ENCODE results near the gene TCEA2. TPM values are rescaled to one million over a fixed set of nuclear protein-coding genes. Genes with fewer than 3 reads are reported as not detected.

TCEA2 gene
- total RNA-seq, 2 donors from 2014 or later = 39.5 to 41.3 TPM

DNA sequence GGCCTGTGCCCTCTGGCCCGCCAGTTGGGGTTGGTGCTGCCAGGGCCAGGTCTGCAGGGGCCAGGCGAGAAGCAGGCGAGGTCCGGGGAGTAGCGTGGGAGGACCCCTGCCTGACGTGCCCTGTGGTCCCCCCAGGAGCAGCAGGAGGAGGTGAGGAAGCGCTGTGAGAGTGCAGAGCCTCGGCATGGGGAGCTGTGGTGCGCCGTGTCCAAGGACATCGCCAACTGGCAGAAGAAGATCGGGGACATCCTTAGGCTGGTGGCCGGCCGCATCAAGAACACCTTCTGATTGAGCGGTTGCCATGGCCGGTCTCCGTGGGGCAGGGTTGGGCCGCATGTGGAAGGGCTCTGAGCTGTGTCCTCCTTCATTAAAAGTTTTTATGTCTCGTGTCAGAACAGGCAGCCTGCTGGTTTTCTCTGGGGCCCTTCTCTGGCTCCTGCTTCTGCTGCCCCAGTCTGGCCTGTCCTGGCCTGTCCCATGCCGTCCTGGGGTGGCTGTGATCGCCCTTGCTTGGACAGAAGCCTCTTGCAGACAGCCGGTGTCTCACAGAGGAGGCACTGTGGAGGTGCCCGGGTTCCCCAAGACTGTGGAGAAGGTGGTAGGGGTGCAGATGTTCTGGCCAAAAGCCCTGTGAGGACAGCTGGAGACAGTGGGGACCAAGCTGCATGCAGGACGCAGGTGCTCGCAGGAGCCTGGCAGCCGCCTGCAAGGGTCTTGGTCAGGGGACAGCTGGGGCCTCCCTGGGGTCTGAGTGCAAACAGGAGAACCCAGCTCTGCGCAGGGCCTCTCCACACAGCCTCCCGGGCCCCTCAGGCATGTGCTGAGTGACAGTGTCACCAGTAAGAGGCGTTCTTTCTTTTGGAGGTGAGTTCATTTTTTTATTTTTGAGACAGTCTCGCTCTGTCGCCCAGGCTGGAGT, 30.0 kb upstream of the TCEA2 start:
- no peak for DNase-seq (ENCODE audit: low spot score)

DNA sequence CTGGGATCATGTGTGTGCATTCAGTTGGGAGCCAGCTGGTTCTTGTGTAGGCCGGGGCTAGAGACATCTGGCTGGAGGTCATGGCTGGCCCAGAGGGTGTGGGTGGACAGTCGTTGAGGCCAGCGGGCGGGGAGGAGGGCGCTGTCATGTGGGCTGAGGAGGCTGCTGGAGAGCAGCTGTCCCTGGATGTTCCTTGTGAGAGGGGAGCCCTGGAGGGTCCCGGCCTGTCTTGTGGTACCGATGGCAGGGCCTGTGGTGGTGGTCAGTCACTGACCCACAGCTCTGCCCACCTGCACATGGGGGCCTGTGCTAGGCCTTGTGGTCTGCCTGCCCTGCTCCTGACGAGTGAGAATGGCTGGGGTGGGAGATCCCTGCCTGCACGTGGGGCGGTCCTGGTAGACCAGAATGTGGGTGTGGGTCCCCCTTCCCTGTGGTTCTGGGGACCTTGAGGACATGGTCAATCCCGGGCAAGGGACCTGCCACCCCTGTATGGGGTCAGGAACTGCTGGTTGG, 29.0 kb upstream of the TCEA2 start:
- no peak for DNase-seq (ENCODE audit: low spot score)
- intact Hi-C loops (cut with DNase I) = loop anchor here in 1 of 2 donors (10.0 kb wide), 1 partner anchor 81 kb away; no protein-coding TSS in a partner anchor

More for the DNA sequence above, 30.0 kb upstream of the TCEA2 start:
- intact Hi-C loops (cut with DNase I) = loop anchor here in 1 of 2 donors (1.0 to 10.0 kb wide), 2 partner anchors 24 to 82 kb away; no protein-coding TSS in a partner anchor

DNA sequence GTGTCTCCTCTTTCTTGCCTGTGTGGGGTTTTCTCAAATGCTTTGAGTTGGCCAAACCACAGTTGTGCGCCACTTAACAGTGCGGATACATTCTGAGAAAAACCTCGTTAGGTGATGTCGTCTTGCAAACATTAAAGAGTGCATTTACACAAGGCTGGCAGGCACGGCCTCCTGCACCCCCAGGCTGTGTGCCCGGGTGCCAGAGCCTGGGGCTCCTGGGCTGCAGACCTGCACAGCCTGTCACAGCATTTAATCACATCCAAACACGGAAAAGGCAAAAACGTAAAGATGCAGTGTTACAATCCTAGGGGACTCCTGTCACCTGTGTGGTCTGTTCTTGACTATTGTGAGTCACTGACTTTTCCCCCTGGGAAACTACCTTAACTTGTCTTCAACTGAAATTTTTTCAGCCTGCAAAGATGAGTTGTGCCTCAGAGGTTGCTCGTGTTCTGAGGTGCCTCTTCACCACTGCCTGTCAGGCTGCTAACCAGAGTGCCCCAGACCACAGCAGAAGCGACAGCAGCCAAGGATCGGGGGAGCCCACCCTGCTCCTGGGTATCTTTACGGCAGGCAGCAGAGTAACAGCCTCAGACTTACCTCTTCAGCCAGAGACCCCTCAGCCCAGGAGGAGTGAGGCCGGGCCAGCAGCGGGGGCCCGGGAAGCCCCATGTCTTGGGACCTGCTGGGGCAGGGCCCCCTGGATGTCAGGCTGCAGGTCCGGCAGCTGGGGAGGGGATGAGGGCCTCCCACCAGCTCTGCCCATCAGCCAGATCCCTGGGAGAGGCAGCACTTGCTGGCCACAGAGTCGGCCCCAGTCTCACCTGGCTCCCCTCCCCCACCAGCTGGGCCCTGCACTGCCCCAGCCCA, 27.7 kb upstream of the TCEA2 start:
- intact Hi-C loops (cut with DNase I) = loop anchor here (5.0 to 10.0 kb wide), 2 partner anchors 80 to 87 kb away; no protein-coding TSS in a partner anchor
- no peak for DNase-seq (ENCODE audit: low spot score)

DNA sequence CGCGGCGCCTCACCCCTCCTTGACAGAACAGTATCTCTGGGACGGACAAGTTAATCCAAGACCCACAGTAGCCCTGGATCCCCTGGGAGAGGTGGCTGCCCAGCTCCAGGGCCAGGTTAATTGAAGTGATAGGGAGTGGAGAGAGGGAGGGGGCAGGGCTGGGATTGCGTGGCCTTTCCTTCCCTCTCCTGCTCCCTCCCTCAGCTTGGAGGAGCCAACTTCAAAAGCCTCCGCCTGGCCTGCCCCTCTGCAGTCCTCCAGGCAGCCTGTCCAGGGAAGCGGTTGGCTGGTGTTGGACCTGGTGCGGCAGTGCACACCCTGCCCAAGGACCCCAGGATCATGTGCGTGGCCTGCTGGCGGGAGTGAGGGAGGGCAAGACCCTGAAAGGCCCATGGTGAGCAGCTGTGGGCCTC, 27.1 kb upstream of the TCEA2 start, which contains the start of gene C20orf204:
Gene C20orf204 (plus strand): TSS at position 250 of the 413 bp plus-strand sequence. CDS start 142 bp downstream, at position 392.
- intact Hi-C loops (cut with DNase I) = loop anchor here (5.0 to 10.0 kb wide), 2 partner anchors 79 to 86 kb away; no protein-coding TSS in a partner anchor
- DNase-seq (ENCODE audit: low spot score) = no peak

DNA sequence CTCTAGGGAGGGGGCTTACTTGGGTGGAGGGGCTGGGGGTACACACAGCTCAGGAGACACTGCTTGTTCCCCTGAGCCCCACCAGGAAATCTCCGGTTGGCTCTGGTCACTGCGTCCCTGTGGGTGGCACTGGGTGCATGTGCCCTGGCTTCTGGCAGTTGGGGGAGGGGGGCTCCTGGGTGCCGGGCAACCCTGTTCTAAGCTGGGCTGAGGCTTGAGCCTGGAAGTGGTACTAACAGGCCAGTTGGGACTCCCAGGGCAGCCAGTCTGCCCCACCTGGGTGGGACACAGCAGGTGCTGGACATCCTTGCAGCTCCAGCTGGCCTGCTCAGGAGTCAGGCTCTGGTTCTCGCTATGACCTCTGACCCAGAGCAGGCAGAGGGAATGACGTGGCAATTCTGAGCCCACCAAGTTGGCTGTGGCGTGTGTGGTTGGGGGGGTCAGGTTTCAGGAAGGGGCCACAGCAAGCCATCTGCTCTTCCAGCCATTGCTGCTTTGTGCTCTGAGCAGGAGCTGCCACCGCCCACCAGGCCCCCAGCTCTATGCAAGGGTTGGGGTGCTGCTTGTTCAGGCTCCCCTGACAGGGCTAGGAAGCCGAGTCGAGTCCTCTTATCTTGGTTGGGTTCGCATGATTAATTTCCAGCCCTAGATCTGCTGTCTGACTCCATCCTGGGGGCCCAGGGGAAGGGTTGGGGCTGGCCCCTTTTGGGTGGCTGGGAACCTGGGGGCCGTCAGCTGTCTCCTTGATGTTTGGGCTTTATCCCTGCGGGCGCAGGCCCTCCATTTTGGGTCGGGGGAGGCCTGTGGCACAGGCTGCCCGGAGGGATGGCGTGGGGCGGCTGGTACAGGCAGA, 26.4 kb upstream of the TCEA2 start:
- intact Hi-C loops (cut with DNase I) = loop anchor here (5.0 to 10.0 kb wide), 2 partner anchors 78 to 86 kb away; no protein-coding TSS in a partner anchor

DNA sequence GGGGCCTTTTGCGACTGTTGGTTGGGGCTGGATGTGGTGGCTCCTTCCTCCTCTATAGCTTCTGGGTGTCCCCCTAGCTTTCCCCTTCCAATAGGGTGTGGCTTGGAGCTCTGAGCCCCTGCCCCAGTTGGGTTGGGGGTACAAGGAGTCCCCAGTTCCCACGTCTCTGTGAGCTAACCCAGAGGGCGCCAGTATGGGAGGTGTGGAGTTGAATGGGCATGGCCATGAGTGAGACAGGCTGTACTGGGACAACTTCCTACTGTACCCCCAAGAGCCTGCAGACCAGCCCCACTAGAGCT, 25.9 kb upstream of the TCEA2 start:
- no peak for DNase-seq (ENCODE audit: low spot score)
- intact Hi-C loops (cut with DNase I) = loop anchor here (5.0 to 10.0 kb wide), 2 partner anchors 78 to 85 kb away; no protein-coding TSS in a partner anchor

More for the DNA sequence above, 26.4 kb upstream of the TCEA2 start:
- no peak for DNase-seq (ENCODE audit: low spot score)

DNA sequence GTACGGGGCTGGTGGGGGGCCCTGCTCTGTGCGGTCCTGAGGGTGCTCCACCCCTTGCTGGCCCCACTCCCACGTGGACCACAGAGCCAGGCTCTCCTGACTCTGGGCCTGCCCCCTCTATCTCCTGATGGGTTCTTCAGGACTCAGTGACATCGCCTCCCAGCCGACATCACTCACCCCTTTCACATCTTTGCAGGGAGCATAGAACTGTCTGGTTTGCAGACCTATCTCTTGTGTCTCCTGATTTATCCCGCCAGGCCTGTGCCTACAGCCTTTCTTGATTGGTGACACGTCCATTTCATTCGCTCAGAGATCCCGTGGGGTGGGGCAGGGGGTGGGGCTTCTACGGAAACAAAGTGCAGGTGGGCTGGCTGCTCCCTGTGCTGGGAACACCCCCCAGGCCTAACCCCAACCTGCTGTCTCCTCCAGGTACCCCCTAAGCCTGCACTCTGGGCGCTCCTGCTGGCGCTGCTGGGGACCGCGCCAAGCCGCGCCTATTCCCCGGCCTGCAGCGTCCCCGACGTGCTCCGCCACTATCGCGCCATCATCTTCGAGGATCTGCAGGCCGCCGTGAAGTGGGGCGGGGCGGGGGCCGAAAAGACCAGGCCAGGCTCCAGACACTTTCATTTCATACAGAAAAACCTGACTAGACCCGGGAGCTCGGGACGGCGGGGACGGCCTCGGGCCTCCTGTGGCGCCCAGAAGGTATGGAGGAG, 25.3 kb upstream of the TCEA2 start:
- DNase-seq (ENCODE audit: low spot score) = no peak
- intact Hi-C loops (cut with DNase I) = loop anchor here (5.0 to 10.0 kb wide), 2 partner anchors 77 to 85 kb away; no protein-coding TSS in a partner anchor

DNA sequence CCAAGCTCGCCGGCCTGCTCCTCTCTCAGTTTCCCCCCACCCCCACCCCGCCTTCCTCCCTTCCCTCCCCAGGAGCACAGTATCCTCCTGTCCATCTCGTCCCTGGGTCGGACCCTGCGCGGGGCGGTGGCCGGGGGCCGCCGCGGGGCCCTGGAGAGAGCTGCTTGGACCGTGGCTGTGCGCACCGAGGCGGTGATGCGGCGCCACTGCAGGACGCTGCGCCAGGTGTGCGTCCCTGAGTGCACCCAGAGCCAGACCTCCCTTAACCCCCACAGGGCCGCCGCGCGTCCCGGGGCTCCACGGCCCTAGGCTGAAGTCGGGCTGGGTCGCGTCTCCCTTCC, 24.8 kb upstream of the TCEA2 start:
- intact Hi-C loops (cut with DNase I) = loop anchor here (5.0 to 10.0 kb wide), 2 partner anchors 77 to 84 kb away; no protein-coding TSS in a partner anchor
- no peak for DNase-seq (ENCODE audit: low spot score)

DNA sequence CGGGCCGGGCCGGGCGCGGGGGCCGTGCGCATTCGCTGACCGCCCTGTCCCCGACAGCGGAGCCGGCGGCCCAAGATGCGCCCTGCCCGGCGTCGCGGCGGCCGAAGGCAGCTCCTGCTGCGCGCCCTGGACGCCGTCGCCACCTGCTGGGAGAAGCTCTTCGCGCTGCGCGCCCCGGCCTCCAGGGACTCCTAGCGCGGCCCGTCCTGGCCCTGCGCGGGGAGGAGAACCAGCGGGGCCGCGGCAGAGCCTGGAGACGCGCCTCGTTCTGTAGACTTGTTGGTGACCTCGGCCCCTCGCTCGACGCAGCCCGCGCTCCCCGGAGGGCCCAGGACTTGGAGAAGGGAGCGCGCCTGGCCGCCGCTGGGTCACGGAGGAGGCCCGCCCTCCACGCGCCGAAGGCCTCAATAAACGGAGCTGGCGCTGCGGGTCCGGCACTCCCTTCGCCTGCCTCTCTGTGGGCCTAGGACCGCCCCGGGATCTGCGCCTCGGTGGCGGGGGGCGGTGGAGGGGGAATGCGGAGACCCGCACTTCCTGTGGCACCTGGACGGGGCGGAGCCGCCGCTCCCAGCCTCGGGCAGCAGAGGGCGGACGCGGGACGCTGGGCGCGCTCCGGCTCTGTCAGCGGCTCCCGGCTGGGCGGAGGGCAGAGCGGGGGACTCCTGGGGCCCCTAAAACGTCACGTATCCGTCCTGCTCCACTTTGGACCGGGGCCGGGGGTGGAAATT, 24.3 kb upstream of the TCEA2 start:
- intact Hi-C loops (cut with DNase I) = loop anchor here (5.0 to 10.0 kb wide), 2 partner anchors 76 to 84 kb away; no protein-coding TSS in a partner anchor
- DNase-seq (ENCODE audit: low spot score) = peak; percentile 91

DNA sequence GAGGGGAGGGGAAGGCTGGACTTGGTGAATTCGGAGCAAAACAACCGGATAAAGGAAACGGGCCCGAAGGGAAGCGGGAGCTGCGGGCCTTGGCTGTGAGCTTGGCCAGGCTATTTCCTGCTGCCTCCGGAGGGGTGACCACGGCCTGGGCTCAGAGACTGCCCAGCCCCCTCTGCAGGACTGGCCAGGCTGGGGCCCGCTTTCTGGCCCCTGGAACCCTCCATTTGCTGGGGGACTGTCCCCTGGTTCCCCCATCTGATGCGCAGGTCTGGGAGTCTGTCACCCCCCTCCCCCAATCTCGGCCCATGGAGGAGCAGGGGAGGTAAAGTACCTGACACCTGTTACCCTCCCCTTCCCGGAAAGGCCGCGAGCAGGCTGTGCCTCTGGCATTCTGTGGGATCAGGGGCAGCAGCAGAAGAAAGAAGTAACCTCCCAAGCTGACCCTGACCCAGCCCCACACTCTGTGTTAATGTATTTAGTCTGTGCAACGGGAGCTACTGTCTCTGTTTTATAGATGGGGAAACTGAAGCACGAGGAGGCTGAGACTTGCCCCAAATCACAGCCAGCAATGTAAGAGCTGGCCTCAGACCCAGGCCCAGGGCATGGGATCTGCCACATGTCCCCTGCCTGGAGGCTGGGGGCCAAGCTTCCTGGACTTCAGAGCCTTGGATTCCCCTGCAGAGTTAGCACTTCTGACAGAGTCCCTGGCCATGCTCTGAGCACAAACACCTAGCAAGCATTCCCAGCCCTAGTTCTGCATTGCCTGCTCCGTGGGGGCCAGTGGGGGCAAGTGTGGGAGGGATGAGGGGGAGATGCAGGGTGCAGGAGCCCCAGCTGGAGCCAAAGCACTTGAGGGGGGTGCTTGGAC, 23.5 kb upstream of the TCEA2 start:
- no peak for DNase-seq (ENCODE audit: low spot score)
- intact Hi-C loops (cut with DNase I) = loop anchor here (5.0 to 10.0 kb wide), 4 partner anchors 75 to 1632 kb away; partner anchors contain the start of gene CABLES2 (in 1 of the 2)

DNA sequence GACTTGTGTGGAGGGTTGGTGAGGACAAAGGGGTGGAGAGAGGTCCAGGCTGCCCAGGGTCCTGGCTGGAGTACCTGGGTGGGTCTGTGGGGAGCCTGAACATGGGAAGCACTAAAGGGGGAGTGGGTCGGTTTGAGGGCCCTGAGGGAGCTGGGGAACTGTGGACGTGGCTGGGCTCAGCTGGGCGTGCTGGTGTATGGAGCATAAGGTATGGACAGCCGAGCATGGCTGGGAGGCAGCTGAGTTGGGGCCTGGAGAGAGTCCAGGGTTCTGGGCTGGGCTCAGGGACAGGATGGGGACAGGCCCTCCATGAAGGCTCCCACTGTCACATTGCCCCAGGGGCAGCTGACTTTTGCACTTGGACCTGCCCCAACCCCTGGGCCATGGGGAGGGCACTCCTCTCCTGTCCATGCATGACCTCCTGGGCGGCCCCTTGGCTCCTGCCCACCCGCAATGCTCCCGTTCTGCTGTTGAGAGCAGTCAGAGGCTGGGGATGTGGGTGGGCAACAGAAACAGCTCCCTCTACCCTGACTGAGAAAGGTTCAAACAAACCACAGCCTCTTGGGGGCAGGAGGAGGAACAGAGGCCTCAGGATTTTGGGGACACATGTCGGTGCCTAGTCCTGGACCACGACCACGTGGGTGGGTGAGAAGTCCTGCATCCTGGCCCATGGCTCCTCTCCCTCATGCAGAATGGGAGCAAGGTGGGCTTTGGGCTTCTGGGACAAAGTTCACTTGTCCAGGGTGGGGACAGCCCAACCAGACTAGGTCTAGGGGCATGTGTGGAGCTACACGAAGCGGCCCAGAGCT, 22.6 kb upstream of the TCEA2 start:
- intact Hi-C loops (cut with DNase I) = loop anchor here in 1 of 2 donors (5.0 kb wide), 2 partner anchors 453 to 1633 kb away; partner anchors contain the start of gene CABLES2
- no peak for DNase-seq (ENCODE audit: low spot score)

DNA sequence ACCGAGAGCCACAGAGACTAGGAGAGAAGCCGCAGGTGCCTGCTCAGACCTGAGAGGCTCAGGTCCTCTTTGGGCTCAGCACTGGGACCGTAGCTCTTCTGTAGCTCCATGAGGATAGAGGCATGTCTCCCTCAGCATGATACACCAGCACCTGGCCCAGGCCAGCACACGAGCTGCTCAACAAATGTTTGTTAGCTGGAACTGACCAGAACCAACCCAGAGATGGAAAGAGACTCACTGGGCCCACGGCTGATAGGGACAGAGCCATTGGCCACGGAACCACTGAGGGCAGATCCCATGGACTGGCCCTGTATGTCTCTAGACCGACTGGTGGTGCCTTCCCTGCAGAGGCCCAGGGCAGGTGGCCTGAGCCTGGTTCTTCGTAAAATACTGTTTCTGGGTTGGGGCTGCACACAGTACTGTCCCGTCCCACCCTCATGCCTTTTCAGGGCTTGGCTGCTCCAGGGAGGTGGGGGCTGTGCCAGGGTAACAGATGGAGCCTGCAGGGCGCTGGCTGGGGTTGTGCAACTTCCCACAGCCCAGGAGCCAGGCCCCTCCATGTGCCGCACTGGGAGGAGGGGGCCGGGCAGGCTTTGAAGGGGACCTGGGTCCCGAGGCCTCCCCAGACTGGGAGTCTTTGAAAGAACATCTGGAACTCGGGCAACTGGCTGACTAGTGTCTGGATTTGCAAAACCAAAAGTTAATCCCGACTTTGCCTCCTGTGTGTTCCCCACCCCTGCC, 21.8 kb upstream of the TCEA2 start:
- intact Hi-C loops (cut with DNase I) = loop anchor here in 1 of 2 donors (5.0 kb wide), 2 partner anchors 454 to 1634 kb away; partner anchors contain the start of gene CABLES2
- no peak for DNase-seq (ENCODE audit: low spot score)

DNA sequence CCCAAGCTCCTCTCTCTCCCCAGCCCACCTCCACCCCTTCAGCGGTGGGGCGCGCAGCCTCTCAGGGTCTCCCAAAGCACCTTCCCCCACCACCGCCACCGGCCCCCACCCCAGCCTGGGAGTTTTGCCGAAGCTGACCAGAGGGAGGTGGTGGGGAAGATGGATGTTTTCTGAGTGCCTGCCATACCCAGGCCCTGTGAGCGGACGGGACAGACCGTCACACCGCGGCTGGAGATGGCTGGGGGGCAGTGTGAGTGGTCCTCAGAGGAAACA, 21.3 kb upstream of the TCEA2 start:
- intact Hi-C loops (cut with DNase I) = loop anchor here in 1 of 2 donors (5.0 kb wide), 2 partner anchors 454 to 1634 kb away; partner anchors contain the start of gene CABLES2
- no peak for DNase-seq (ENCODE audit: low spot score)

DNA sequence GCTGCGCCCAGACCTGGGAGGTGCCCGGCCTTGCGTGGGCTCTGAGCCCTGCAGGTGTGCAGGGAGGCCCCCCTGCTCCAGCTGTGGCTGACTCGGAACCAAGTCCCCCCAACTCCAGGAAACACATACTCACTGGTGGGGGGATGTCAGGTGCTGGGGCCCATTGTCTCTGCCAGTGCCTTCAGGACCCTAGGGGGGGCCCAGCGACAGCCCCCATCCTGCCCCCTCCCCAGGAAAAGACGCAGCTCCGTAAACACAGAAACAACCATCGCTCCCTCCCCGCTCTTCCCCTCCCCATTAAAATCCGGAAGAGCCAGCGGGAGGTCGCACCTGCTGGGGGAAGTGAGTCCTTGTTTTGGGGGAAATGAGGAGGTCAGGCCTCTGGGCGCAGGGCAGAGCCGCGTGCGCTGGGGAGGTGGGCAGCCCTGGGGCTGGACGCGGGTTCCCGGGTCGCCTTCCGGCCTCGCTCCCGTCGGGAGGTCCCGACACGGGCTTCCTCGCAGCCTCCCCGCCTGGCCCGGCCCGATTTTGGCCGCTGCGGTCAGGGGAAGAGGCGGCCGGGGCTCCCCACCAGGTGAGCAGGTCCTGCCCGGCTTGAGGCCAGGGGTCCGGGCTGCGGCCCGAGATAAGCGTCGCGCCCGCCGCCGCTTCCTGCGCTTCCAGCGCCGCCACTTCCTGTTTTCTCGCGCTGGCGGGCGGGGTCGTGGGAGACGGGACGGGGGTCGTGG, 20.8 kb upstream of the TCEA2 start:
- intact Hi-C loops (cut with DNase I) = loop anchor here in 1 of 2 donors (5.0 kb wide), 2 partner anchors 455 to 1635 kb away; partner anchors contain the start of gene CABLES2
- no peak for DNase-seq (ENCODE audit: low spot score)
